Thymus (tissue), 11 donors: ENCODE results near the gene NACA. TPM values are rescaled to one million over a fixed set of nuclear protein-coding genes. Genes with fewer than 3 reads are reported as not detected.
"Not testable (repeated sequence)": the region's sequence is repeated elsewhere in the genome, so short reads cannot be mapped to it uniquely, and the experiment has no call there.

Experiments used
- DNase-seq, 9 donors: peaks; one replicate each; pipeline ENCODE4 v3.0.0-alpha.2; 2013; ENCODE audit warnings: low spot score in 9 of 9, low read depth in 6 of 9, missing footprints in 1 of 9
- H3K27ac ChIP-seq, 2 donors: one replicate each; pipeline ENCODE4 v1.5.1; 2013; ENCODE audit warnings: control low read depth in 1 of 2, low read depth in 1 of 2, low read length in 1 of 2, mild to moderate bottlenecking in 1 of 2, moderate library complexity in 1 of 2
- H3K27me3 ChIP-seq, 2 donors: one replicate each; pipeline ENCODE4 v1.5.1; 2013; ENCODE audit warnings: low read length in 1 of 2; ENCODE audit not compliant: control insufficient read depth in 2 of 2, insufficient read depth in 1 of 2
- H3K36me3 ChIP-seq, 2 donors: one replicate each; pipeline ENCODE4 v1.5.1; 2013; ENCODE audit warnings: low read length in 1 of 2, mild to moderate bottlenecking in 1 of 2, moderate library complexity in 1 of 2; ENCODE audit not compliant: control insufficient read depth in 2 of 2, insufficient read depth in 2 of 2
- H3K4me1 ChIP-seq, 2 donors: one replicate each; pipeline ENCODE4 v1.5.1; 2013; ENCODE audit warnings: low read length in 2 of 2; ENCODE audit not compliant: control insufficient read depth in 2 of 2, insufficient read depth in 2 of 2
- H3K4me3 ChIP-seq, 2 donors: one replicate each; pipeline ENCODE4 v1.5.1; 2013; ENCODE audit warnings: low read length in 2 of 2, control low read depth in 1 of 2, mild to moderate bottlenecking in 1 of 2
- H3K9me3 ChIP-seq, 2 donors: one replicate each; pipeline ENCODE4 v1.5.1; 2013; ENCODE audit warnings: low read length in 1 of 2, mild to moderate bottlenecking in 1 of 2; ENCODE audit not compliant: control insufficient read depth in 2 of 2, insufficient read depth in 1 of 2
- WGBS: extraction: QIAGEN DNeasy Blood & Tissue Kit; methylation state at CpG from one replicate; pipeline ENCODE4 v1.1.7; 2013; 5-methylcytosine and 5-hydroxymethylcytosine counted together
- polyA plus RNA-seq: library from polyadenylated mRNA; stranded (reverse); fragments of 200-250 nt; gene quantifications from one replicate; pipeline ENCODE4 v1.2.3, GENCODE V29; 2013
- total RNA-seq: library from RNA; stranded (reverse); fragments of 120-200 nt; gene quantifications from one replicate; pipeline ENCODE4 v1.2.4, GENCODE V29; 2013
- donor health status: healthy.

NACA gene
- total and polyA plus RNA-seq, 2 donors, result 2,524 to 3,035 TPM

DNA sequence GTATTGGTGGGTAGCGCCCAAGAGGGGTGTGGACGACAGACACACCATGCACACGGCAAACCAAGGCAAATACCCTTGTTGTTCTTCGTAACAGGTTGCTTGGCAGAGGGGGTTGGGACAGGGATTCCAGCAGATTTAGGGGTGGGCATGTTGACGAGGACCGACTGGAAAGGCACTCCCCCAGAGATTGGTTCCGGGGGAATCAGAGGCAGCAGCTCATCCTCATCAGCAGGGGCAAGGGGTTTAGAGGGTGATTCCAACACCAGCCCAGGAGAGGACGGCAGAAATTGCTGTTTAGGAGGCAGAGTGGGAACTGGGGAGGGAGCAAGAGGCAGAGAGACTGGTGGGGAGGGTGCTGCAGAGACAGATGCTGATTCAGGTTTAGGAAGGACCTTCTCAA lies 9.3 kb downstream of the NACA start:
- DNase-seq, result no peak
- H3K4me1 ChIP-seq, result peaks cover 31 to 61% of the 10 kb centered on the region in 2 donors
- H3K9me3 ChIP-seq, result peaks cover 0 to 10% of the 10 kb centered on the region in 2 donors
- H3K36me3 ChIP-seq, result peaks cover 60 to 82% of the 10 kb centered on the region in 2 donors
- H3K27ac ChIP-seq, result peak overlapping the region in 1 of 2 donors; percentile 70
- no peaks in the 10 kb centered on the region for H3K27me3 ChIP-seq
- WGBS, result 96% methylated on average over 8 of the region's 8 CpGs
- no peak overlapping the region for H3K4me3 ChIP-seq

- Histone ChIP-seq H3K36me3 (peaks cover 47 to 68% of the 10 kb centered on the region in 2 donors), H3K4me3 (no peak overlapping the region), H3K27me3 (no peaks in the 10 kb centered on the region), H3K27ac (no peak overlapping the region), H3K9me3 (peaks cover 0 to 10% of the 10 kb centered on the region in 2 donors), H3K4me1 (peaks cover 24 to 52% of the 10 kb centered on the region in 2 donors)
- 98% methylated on average over 2 of the region's 2 CpGs for WGBS
- DNase-seq, result no peak
Observed at GRCh38 chr12:56714431-56714929, 10.6 kb downstream of the NACA start.

DNA sequence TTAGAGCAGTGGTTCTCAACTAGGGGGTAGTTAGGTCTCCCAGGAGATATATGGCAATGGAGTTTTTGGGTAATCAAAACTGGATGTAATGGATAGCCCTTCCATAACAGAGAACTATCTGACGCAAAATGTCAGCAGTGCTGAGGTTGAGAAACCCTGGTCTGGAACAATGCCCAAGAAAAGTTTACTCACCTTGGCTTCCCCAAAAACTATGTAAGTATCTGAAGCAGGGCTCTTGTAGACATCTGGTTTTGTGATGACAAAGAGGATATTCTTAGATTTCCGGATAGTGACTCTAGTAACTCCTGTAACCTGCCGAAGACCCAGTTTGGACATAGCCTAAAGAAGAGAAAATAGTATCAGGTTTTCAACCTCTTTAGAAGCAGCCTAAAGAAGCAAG lies 11.8 kb downstream of the NACA start:
- Histone ChIP-seq H3K9me3 (peaks cover 0 to 4% of the 10 kb centered on the region in 2 donors), H3K4me3 (no peak overlapping the region), H3K4me1 (peaks cover 18 to 41% of the 10 kb centered on the region in 2 donors), H3K36me3 (peaks cover 39 to 58% of the 10 kb centered on the region in 2 donors), H3K27me3 (no peaks in the 10 kb centered on the region), H3K27ac (no peak overlapping the region)
- no peak for DNase-seq
- WGBS, result 96% methylated on average over 3 of the region's 3 CpGs

DNA sequence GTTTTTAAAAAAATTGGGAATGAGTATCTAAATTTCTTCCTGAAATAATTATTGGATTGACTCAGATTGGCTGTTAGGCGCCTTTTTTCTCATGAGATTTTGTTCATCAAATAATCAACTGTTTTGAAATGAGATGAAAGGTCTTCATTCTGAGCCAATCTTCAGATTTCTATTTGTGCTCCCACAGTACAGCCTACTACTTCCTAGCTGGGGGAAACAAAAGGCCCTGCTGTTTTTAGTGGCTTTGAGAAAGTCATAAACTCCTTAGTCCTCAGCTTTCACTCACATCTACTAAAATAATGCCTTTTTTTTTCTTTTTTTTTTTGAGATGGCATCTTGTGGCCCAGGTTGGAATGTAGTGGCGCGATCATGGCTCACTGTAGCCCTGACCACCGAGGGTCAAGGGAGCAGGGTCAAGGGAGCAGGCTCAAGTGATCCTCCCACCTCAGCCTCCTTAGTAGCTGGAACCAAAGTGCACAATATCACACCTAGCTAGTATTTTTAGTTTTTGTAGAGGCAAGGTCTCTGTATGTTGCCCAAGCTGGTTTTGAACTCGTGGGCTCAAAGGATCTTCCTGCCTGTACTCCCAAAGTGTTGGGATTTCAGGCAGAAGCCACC lies 15.2 kb downstream of the NACA start:
- H3K9me3 ChIP-seq, result no peaks in the 10 kb centered on the region
- peaks cover 0 to 10% of the 10 kb centered on the region in 2 donors for H3K4me1 ChIP-seq
- H3K36me3 ChIP-seq, result peaks cover 33 to 36% of the 10 kb centered on the region in 2 donors
- H3K27me3 ChIP-seq, result no peaks in the 10 kb centered on the region
- no peak overlapping the region for H3K4me3 ChIP-seq
- peak overlapping the region; percentile 41 to 46 for H3K27ac ChIP-seq
- 97% methylated on average over 5 of the region's 5 CpGs for WGBS
- no peak for DNase-seq

GRCh38 chr12:56704522-56704921 lies 20.6 kb downstream of the NACA start:
- H3K9me3 ChIP-seq, H3K27me3 ChIP-seq, DNase-seq, H3K36me3 ChIP-seq, H3K4me3 ChIP-seq, H3K4me1 ChIP-seq, H3K27ac ChIP-seq: not testable (repeated sequence)
- 96% methylated on average over 5 of the region's 5 CpGs for WGBS

DNA sequence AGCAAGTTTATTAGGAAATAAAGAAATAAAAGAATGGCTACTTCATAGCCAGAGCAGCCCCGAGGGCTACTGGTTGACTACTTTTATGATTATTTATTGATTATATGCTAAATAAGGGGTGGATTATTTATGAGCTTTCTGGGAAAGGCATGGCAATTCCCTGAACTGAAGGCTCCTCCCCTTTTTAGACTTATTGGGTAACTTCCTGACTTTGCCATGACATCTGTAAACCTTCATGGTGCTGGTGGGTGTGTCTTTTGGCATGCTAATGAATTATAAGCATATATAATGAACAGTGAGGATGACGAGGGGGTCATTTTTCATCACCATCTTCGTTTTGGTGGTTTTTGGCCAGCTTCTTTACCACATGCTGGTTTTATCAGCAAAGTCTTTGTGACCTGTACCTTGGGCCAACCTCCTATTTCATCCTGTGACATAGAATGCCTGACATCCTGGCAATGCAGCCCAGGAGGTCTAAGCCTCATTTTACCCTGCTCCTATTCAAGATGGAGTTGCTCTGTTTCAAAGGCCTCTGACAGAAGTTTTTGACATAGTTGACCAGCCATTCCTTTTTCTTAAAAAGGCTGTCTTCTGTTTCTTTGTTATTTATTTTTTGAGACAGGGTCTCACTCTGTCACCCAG lies 26.0 kb downstream of the NACA start:
- no peak overlapping the region for H3K27ac ChIP-seq

GRCh38 chr12:56695327-56696101 lies 29.6 kb downstream of the NACA start:
- Histone ChIP-seq H3K27me3 (peaks cover 0 to 2% of the 10 kb centered on the region in 2 donors), H3K4me3 (no peak overlapping the region), H3K9me3 (no peaks in the 10 kb centered on the region), H3K36me3 (no peaks in the 10 kb centered on the region), H3K27ac (no peak overlapping the region), H3K4me1 (peaks cover 0 to 1% of the 10 kb centered on the region in 2 donors)
- DNase-seq, result no peak
- 92% methylated on average over 2 of the region's 2 CpGs for WGBS

More for the DNA sequence above, 26.0 kb downstream of the NACA start:
- Histone ChIP-seq H3K27me3 (peaks cover 0 to 4% of the 10 kb centered on the region in 2 donors), H3K36me3 (no peaks in the 10 kb centered on the region), H3K4me1 (peaks cover 0 to 4% of the 10 kb centered on the region in 2 donors), H3K9me3 (no peaks in the 10 kb centered on the region), H3K4me3 (no peak overlapping the region)
- no peak for DNase-seq
- WGBS, result 93% methylated on average over 3 of the region's 3 CpGs

- no peak for DNase-seq
- no peak overlapping the region for H3K27ac ChIP-seq
- no peaks in the 10 kb centered on the region for H3K9me3 ChIP-seq
Observed at GRCh38 chr12:56694161-56694560, 30.9 kb downstream of the NACA start.

GRCh38 chr12:56688846-56689109 lies 36.3 kb downstream of the NACA start:
- H3K27me3 ChIP-seq, result no peaks in the 10 kb centered on the region
- H3K4me3 ChIP-seq, result peak overlapping the region; percentile 78 to 88
- H3K9me3 ChIP-seq, result no peaks in the 10 kb centered on the region
- no peak for DNase-seq
- H3K36me3 ChIP-seq, result peaks cover 0 to 11% of the 10 kb centered on the region in 2 donors
- H3K4me1 ChIP-seq, result peaks cover 15 to 35% of the 10 kb centered on the region in 2 donors
- peak overlapping the region; percentile 98 to 99 for H3K27ac ChIP-seq
- WGBS, result 1% methylated on average over 7 of the region's 7 CpGs

More at GRCh38 chr12:56694161-56694560, 30.9 kb downstream of the NACA start:
- Histone ChIP-seq H3K4me1 (peaks cover 2 to 8% of the 10 kb centered on the region in 2 donors), H3K27me3 (no peaks in the 10 kb centered on the region), H3K36me3 (no peaks in the 10 kb centered on the region), H3K4me3 (no peak overlapping the region)
- WGBS, result 95% methylated on average over 5 of the region's 5 CpGs
